Body of pancreas (tissue), 4 donors: Measurements from ENCODE around the gene PTTG1.

Experiments used
- POLR2A ChIP-seq, 3 donors: fragments of 450-650 bp; IDR thresholded peaks; one replicate each; pipeline ENCODE4 v1.6.1; 2016; ENCODE audit warnings: antibody characterized with exemption in 3 of 3, mild to moderate bottlenecking in 2 of 3
- TF ChIP-seq, protein P1 (sequence below), 7 experiments: fragments of 450-650 bp in 4 of 7; fragments of 200-600 bp in 3 of 7; sonication (generic) in 3 of 7; IDR thresholded peaks; one replicate each; pipeline ENCODE4 v1.5.1; 2016 to 2019; ENCODE audit warnings: antibody characterized with exemption in 7 of 7

- TF ChIP-seq, protein P1, sequence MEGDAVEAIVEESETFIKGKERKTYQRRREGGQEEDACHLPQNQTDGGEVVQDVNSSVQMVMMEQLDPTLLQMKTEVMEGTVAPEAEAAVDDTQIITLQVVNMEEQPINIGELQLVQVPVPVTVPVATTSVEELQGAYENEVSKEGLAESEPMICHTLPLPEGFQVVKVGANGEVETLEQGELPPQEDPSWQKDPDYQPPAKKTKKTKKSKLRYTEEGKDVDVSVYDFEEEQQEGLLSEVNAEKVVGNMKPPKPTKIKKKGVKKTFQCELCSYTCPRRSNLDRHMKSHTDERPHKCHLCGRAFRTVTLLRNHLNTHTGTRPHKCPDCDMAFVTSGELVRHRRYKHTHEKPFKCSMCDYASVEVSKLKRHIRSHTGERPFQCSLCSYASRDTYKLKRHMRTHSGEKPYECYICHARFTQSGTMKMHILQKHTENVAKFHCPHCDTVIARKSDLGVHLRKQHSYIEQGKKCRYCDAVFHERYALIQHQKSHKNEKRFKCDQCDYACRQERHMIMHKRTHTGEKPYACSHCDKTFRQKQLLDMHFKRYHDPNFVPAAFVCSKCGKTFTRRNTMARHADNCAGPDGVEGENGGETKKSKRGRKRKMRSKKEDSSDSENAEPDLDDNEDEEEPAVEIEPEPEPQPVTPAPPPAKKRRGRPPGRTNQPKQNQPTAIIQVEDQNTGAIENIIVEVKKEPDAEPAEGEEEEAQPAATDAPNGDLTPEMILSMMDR (IDR thresholded peaks at IDR 0.05), result no peak
- TF ChIP-seq POLR2A (IDR thresholded peaks at IDR 0.05), result no peak
These were observed 21.3 kb downstream of the PTTG1 start for GRCh38 chr5:160442824-160443431.
